Esophagus muscularis mucosa (tissue), 4 donors: Measurements from ENCODE around the gene FAM124A. TPM values are rescaled to one million over a fixed set of nuclear protein-coding genes. Genes with fewer than 3 reads are reported as not detected.

Experiments
- DNase-seq: peaks from one replicate; pipeline ENCODE4 v3.0.0-alpha.2; 2017; ENCODE audit errors: extremely low spot score
- H3K27ac ChIP-seq, 4 donors: fragments of 200-600 bp; sonication (generic); replicated peaks in 1 of 4; 1 replicate in 3 of 4; 2 replicates in 1 of 4; pipeline ENCODE4 v1.5.1; 2016 to 2019; ENCODE audit warnings: mild to moderate bottlenecking in 1 of 4
- H3K27me3 ChIP-seq, 4 donors: fragments of 200-600 bp; sonication (generic); one replicate each; pipeline versions ENCODE4 v1.5.1 to v1.6.0; 2016 to 2019
- H3K36me3 ChIP-seq, 4 donors: fragments of 200-600 bp; sonication (generic); one replicate each; pipeline ENCODE4 v1.5.1; 2016 to 2019
- H3K4me1 ChIP-seq, 4 donors: fragments of 200-600 bp; sonication (generic); one replicate each; pipeline ENCODE4 v1.5.1; 2016 to 2019
- H3K4me3 ChIP-seq, 4 donors: fragments of 200-600 bp; sonication (generic); 1 replicate in 2 of 4; 2 replicates in 2 of 4; pipeline ENCODE4 v1.5.1; 2016 to 2019; ENCODE audit warnings: mild to moderate bottlenecking in 4 of 4, moderate library complexity in 1 of 4
- H3K9me3 ChIP-seq, 4 donors: fragments of 200-600 bp; sonication (generic); 1 replicate in 3 of 4; 2 replicates in 1 of 4; pipeline ENCODE4 v1.5.1; 2016 to 2019
- EP300 ChIP-seq: sonication (generic); formaldehyde crosslinking; IDR thresholded peaks from one replicate; pipeline ENCODE4 v1.6.1; 2017; ENCODE audit warnings: antibody characterized with exemption
- POLR2A ChIP-seq: fragments of 450-650 bp; IDR thresholded peaks from one replicate; pipeline ENCODE4 v1.6.1; 2017; ENCODE audit warnings: antibody characterized with exemption, moderate library complexity, mild to moderate bottlenecking, low read depth
- POLR2AphosphoS5 ChIP-seq, 2 donors: sonication (generic); formaldehyde crosslinking; IDR thresholded peaks; one replicate each; pipeline ENCODE4 v1.6.1; 2017; ENCODE audit warnings: antibody characterized with exemption in 2 of 2
- WGBS: methylation state at CpG from one replicate; pipeline ENCODE4 v1.1.5; 2018; 5-methylcytosine and 5-hydroxymethylcytosine counted together
- intact Hi-C: fragments of 100-400 bp; cut with DNase I; formaldehyde crosslinking; loops from one replicate; pipeline ENCODE4 v1.15.1; 2023
- total RNA-seq, 4 donors: library from RNA; depleted of rRNA; stranded (reverse); fragments of >200 nt; gene quantifications; one replicate each; pipeline versions ENCODE4 v1.1.0 to v1.2.1, GENCODE V29; 2016
- TF ChIP-seq, protein P1 (sequence below), 3 experiments: fragments of 200-600 bp in 2 of 3; fragments of 450-650 bp in 1 of 3; sonication (generic) in 2 of 3; IDR thresholded peaks; one replicate each; pipeline ENCODE4 v1.5.1; 2017 to 2019; ENCODE audit warnings: antibody characterized with exemption in 3 of 3, mild to moderate bottlenecking in 2 of 3, moderate library complexity in 1 of 3

The FAM124A gene
- total RNA-seq, 4 donors from 2014 or later = 17.0 to 30.3 (median 21.0) TPM

DNA sequence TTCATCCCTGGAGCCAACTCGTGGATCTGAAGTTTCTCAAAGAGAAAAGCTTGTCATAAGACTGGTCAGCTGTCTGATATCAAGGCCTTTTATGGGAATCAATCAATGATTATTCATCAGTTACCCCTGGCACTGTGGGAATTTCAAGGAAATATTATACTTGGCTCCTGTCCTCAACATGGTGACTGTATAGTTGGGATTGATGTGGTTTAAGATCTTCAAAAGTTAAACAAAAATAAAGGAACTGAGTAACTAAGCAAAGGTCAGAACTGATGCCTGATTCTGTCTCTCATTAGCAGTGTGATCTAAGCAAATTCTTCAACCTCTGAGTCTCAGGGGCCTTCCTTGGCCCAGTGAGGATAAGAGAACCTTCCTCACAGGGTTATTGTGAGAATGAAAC, 95.1 kb downstream of the FAM124A start:
- H3K4me1 ChIP-seq = peaks cover 0 to 11% (median 0%) of the 10 kb centered on the region in 4 donors
- no peak for DNase-seq
- H3K4me3 ChIP-seq = no peak overlapping the region
- intact Hi-C loops = no loop called here
- TF ChIP-seq EP300 = no peak
- no peak for TF ChIP-seq POLR2AphosphoS5 (IDR thresholded peaks at IDR 0.05)
- TF ChIP-seq, protein P1, sequence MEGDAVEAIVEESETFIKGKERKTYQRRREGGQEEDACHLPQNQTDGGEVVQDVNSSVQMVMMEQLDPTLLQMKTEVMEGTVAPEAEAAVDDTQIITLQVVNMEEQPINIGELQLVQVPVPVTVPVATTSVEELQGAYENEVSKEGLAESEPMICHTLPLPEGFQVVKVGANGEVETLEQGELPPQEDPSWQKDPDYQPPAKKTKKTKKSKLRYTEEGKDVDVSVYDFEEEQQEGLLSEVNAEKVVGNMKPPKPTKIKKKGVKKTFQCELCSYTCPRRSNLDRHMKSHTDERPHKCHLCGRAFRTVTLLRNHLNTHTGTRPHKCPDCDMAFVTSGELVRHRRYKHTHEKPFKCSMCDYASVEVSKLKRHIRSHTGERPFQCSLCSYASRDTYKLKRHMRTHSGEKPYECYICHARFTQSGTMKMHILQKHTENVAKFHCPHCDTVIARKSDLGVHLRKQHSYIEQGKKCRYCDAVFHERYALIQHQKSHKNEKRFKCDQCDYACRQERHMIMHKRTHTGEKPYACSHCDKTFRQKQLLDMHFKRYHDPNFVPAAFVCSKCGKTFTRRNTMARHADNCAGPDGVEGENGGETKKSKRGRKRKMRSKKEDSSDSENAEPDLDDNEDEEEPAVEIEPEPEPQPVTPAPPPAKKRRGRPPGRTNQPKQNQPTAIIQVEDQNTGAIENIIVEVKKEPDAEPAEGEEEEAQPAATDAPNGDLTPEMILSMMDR (IDR thresholded peaks at IDR 0.05) = no peak
- TF ChIP-seq POLR2A = no peak
- no peak overlapping the region for H3K27ac ChIP-seq
- no peaks in the 10 kb centered on the region for H3K9me3 ChIP-seq
- 82% methylated on average over 1 of the region's 1 CpG for WGBS
- no peaks in the 10 kb centered on the region for H3K36me3 ChIP-seq
- H3K27me3 ChIP-seq = no peaks in the 10 kb centered on the region

DNA sequence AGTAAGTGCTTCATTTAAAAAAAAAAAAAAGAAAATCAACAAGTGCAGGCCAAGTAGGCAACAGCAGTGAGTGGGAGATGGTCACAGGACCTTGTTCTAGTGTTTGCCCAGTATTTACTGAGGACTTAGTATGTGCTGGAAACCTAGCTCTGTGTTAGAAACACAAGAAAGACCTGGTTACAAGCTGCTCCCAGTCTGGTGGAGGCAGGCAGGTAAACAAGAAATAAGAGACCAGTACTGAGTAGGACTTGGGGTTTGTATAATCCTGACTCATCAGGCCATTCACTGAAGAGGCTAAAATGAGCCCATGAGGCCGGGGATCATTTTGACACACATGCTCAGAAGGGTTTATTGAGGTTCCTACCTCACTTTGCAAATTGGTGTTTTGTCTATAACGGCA, 95.8 kb downstream of the FAM124A start:
- 100% methylated on average over 2 of the region's 2 CpGs for whole genome bisulfite sequencing
- H3K27ac ChIP-seq = no peak overlapping the region
- TF ChIP-seq POLR2AphosphoS5 (IDR thresholded peaks at IDR 0.05) = no peak
- TF ChIP-seq, protein P1 (IDR thresholded peaks at IDR 0.05) = no peak
- no peak for TF ChIP-seq POLR2A
- TF ChIP-seq EP300 = no peak
- H3K4me3 ChIP-seq = no peak overlapping the region
- intact Hi-C loops = no loop called here
- peaks cover 0 to 11% (median 0%) of the 10 kb centered on the region in 4 donors for H3K4me1 ChIP-seq
- DNase-seq = no peak
- no peaks in the 10 kb centered on the region for H3K27me3 ChIP-seq
- H3K36me3 ChIP-seq = no peaks in the 10 kb centered on the region
- H3K9me3 ChIP-seq = no peaks in the 10 kb centered on the region

DNA sequence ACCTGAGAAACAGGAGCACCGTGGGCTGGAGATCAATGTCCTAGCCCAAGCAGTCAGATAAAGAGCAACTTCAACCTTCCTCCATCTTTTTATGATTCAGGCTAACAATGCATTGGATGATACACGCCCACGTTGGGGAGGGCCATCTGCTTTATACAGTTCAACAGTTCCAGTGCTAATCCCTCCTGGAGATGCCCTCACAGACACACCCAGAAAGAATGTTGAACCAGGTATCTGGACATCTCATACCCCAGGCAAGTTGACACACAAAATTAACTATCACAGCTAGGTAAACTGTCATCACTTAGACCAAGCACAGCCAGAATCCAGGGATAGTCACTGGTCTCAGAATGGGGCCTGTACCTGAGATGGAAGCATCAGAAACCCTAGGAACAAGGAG, 96.7 kb downstream of the FAM124A start:
- Histone ChIP-seq H3K36me3 (no peaks in the 10 kb centered on the region), H3K27me3 (no peaks in the 10 kb centered on the region), H3K9me3 (no peaks in the 10 kb centered on the region), H3K27ac (no peak overlapping the region), H3K4me1 (peaks cover 0 to 11% (median 0%) of the 10 kb centered on the region in 4 donors), H3K4me3 (no peak overlapping the region)
- intact Hi-C loops = no loop called here
- no peak for DNase-seq
- 95% methylated on average over 3 of the region's 3 CpGs for WGBS
- TF ChIP-seq, protein P1 (IDR thresholded peaks at IDR 0.05) = no peak
- TF ChIP-seq POLR2A = no peak
- TF ChIP-seq EP300 = no peak
- TF ChIP-seq POLR2AphosphoS5 (IDR thresholded peaks at IDR 0.05) = no peak

DNA sequence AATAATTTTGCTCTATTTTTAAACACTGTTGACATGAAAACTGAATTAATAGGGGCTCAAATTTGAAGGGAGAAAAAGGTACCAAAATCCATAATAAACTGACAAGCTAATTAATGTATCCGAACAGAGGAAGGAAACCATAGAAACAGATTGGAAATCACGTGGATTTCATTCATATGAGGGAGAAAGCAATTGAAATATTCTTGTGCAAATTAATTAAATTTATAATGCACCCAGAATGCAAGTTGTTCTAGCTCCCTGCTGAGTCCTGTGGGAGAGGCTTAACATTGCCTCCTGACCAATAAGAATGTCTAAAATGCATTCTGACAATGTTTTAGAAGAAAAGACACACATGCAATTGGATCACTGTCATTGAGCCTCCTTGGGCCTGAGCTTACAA, 99.6 kb downstream of the FAM124A start:
- no peak overlapping the region for H3K4me3 ChIP-seq
- no peak for TF ChIP-seq EP300
- TF ChIP-seq, protein P1 (IDR thresholded peaks at IDR 0.05) = no peak
- no peak for TF ChIP-seq POLR2A
- no peak for TF ChIP-seq POLR2AphosphoS5 (IDR thresholded peaks at IDR 0.05)
- peaks cover 0 to 5% (median 0%) of the 10 kb centered on the region in 4 donors for H3K4me1 ChIP-seq
- H3K36me3 ChIP-seq = no peaks in the 10 kb centered on the region
- intact Hi-C loops = no loop called here
- WGBS = 58% methylated on average over 2 of the region's 2 CpGs
- H3K27me3 ChIP-seq = no peaks in the 10 kb centered on the region
- no peak for DNase-seq
- no peak overlapping the region for H3K27ac ChIP-seq
- no peaks in the 10 kb centered on the region for H3K9me3 ChIP-seq

DNA sequence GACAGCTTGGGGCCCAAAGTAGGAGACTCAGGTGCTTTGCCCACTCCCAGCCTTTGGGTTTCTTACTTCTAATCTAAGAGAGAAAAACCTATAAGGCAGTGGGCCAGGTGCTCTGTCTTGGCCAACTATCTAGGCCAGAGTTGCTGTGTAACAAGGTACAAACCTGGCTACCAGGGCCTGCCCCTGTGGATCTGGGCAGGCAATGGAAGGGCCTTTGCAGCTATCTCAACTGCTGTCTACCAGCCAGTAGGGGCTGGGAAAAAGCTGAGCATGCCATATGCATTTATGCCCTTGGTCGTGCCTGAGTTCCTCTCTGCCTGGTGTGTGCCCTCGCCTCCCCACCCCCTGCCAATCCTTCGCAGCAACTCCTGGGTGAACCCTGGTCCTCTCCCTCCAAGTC, 100.6 kb downstream of the FAM124A start:
- TF ChIP-seq, protein P1 (IDR thresholded peaks at IDR 0.05) = no peak
- DNase-seq = no peak
- Histone ChIP-seq H3K27ac (no peak overlapping the region), H3K4me1 (peaks cover 0 to 5% (median 0%) of the 10 kb centered on the region in 4 donors), H3K36me3 (no peaks in the 10 kb centered on the region), H3K27me3 (no peaks in the 10 kb centered on the region), H3K4me3 (no peak overlapping the region), H3K9me3 (no peaks in the 10 kb centered on the region)
- 83% methylated on average over 3 of the region's 3 CpGs for WGBS
- intact Hi-C loops = no loop called here
